ENCODE data around the gene VPS13D. TPM values are rescaled to one million over a fixed set of nuclear protein-coding genes. Genes with fewer than 3 reads are reported as not detected.

The VPS13D gene
- total RNA-seq, 2 donors from 2014 or later: 54.3 to 56.0 TPM

DNA sequence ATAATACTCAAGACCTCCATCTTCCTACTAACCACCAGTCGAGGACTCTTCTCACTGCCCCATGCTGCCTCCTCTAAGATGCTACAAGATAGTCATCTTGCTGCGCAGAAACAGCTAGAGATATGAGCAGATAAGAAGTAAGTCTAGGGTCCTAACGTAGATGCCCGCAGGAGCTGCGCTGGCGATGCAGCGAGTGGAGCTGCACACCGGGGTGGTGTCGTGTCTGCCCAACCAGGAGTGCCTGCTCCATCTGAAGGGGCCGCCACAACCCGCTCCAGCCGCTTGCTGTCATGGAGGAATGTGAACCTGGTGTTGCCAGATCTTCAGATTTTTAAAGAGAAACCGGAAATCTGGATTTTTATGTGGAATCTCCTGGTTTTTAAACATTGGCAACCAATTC, 175.1 kb downstream of the VPS13D start:
- intact Hi-C loops (cut with DNase I): loop anchor here (5.0 kb wide), 2 partner anchors 192 to 212 kb away; partner anchors contain the start of gene DHRS3
- Histone ChIP-seq H3K9ac (ENCODE audit: low read depth in 2 of 2, low read length in 2 of 2) (no peak overlapping the region), H3K4me1 (peaks cover 17% of the 10 kb centered on the region), H3K27ac (peak overlapping the region; percentile 54), H3K36me3 (no peaks in the 10 kb centered on the region), H3K27me3 (no peaks in the 10 kb centered on the region), H3K9me3 (no peaks in the 10 kb centered on the region), H3K4me3 (no peak overlapping the region)
- DNase-seq: no peak
- TF ChIP-seq, protein P1, sequence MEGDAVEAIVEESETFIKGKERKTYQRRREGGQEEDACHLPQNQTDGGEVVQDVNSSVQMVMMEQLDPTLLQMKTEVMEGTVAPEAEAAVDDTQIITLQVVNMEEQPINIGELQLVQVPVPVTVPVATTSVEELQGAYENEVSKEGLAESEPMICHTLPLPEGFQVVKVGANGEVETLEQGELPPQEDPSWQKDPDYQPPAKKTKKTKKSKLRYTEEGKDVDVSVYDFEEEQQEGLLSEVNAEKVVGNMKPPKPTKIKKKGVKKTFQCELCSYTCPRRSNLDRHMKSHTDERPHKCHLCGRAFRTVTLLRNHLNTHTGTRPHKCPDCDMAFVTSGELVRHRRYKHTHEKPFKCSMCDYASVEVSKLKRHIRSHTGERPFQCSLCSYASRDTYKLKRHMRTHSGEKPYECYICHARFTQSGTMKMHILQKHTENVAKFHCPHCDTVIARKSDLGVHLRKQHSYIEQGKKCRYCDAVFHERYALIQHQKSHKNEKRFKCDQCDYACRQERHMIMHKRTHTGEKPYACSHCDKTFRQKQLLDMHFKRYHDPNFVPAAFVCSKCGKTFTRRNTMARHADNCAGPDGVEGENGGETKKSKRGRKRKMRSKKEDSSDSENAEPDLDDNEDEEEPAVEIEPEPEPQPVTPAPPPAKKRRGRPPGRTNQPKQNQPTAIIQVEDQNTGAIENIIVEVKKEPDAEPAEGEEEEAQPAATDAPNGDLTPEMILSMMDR (IDR thresholded peaks at IDR 0.05): no peak

DNA sequence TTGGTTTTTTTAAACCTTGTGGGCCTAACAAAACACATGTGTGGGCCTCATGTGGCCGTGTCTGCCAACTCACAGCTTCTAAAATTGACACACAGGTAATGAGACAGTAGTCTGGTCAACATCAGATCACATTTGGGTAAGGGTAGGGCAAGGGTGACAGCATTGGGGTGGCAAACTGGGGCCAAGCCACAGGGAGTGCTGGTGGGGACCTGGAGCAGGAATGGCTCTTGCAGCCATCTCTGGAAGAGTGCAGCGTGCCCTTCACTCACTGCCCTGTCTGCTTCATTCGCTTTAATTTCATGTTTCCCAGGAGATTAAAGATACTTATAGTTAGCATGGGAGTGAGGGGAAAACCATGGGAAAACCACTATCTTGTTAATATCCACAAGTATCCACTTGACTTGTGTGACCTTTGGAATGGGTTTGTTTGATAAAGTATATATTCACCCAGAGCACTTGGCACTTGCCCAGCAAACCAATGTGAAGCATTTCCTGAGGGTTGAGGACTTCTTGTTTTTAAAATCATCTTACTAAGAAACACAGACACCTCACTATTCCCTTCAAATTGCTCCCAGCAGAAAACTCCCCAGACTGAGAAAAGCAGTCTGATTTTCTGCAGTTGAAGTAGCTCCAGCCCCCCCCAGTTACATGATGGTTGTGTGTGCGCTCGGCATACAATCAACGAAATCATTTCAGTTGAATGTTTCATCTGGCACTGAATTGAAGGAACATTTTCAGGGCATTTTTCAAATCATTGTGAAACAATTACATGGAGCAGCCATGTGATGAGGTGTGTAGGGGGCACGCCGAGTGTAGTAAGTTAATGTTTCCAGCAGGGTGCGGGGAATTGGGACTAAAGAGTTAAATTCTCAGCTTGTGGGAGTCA, 175.7 kb downstream of the VPS13D start:
- H3K4me1 ChIP-seq: peaks cover 17% of the 10 kb centered on the region
- no peak overlapping the region for H3K4me3 ChIP-seq
- H3K27me3 ChIP-seq: no peaks in the 10 kb centered on the region
- no peaks in the 10 kb centered on the region for H3K9me3 ChIP-seq
- no peaks in the 10 kb centered on the region for H3K36me3 ChIP-seq
- peak overlapping the region in 1 of 2 donors; percentile 59 for H3K9ac ChIP-seq (ENCODE audit: low read depth in 2 of 2, low read length in 2 of 2)
- intact Hi-C loops (cut with DNase I): loop anchor here (5.0 kb wide), 1 partner anchor 212 kb away; the partner anchor contains the start of gene DHRS3
- DNase-seq: peak; percentile 84
- H3K27ac ChIP-seq: peak overlapping the region; percentile 54
- TF ChIP-seq, protein P1 (IDR thresholded peaks at IDR 0.05): no peak

DNA sequence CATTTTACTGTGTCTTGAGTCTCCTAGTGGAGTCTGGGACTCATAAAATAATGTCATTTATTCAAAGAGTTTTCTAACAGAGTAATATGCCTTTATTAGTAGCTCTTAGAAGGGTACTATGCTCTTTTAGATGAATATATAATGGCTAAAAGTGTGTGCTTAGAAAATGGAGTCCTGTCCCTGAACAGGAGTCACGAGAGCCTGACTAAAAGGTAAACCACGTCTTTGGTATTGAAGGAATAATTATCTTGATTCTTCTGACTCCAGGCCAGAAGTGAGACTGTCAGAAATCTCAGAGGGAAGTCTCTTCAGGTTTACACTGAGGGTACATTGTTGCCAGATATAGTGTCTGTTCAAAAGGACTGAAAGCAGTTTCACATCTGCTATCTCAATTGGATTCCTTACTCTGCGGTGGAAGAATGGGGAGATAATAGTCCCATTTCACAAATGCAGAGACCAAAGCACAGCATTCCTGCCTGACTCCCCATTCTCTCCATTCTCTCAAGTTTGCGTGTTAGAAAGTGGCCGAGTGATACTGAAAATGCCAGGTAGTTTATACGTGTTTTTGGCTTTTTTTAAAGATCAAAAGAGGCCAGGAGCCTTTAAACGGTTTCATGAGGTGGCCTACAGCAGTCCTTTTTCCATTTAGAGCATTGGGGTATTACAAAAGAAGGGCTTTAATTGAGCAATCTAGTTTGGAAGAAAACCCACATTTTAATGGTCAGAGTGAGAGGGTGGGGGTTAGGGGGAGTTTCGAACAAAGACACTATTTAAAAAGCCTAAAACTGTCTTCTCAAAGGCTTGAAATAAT, 176.6 kb downstream of the VPS13D start:
- Histone ChIP-seq H3K27me3 (no peaks in the 10 kb centered on the region), H3K27ac (peak overlapping the region; percentile 54), H3K4me1 (peaks cover 17% of the 10 kb centered on the region), H3K36me3 (no peaks in the 10 kb centered on the region), H3K4me3 (no peak overlapping the region), H3K9me3 (no peaks in the 10 kb centered on the region), H3K9ac (ENCODE audit: low read depth in 2 of 2, low read length in 2 of 2) (peak overlapping the region in 1 of 2 donors; percentile 59)
- intact Hi-C loops (cut with DNase I): loop anchor here (5.0 kb wide), 1 partner anchor 211 kb away; the partner anchor contains the start of gene DHRS3
- TF ChIP-seq, protein P1 (IDR thresholded peaks at IDR 0.05): no peak
- no peak for DNase-seq

DNA sequence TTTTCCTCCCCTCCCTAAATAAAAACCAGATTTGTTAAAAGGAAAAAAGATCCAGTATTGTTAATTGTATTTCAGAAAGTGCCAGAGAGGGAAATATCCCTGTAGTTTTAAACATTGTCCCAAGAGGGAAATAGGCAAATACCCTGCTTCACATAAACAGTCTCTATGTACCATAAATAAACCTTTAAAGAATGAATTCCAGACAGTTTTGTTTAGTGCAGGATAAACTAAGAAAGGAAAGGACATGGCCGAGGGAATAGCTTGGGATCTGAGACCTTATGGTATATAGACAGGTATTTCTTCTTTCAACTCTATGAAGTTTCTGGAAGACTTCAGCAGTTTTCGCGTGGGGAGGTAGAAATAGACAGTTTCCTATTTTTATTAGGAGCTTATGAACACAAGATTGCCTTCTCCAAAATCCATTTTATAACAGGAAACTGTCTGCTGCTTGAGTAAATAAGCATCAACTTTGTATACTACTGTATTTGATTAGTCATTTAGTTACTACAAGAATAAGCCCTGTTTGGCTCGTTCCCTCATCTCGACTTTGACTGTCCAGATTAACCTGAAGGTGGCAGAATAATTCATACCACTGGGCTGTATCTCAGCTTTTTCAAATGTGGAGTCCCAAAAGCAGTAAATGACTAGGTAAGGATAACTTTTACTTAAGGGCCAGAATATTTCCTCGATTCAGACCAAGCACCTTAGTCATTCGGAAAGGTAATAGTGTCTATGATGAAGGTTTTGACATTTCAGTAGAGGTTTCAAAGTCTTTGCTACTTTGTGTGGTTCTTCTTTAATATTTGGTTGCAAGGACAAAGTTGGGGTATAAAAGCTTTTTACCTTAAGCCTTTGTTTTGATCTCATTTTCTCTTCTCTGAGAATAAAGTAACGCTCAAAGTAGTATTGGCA, 177.5 kb downstream of the VPS13D start:
- DNase-seq: peak; percentile 50
- Histone ChIP-seq H3K36me3 (no peaks in the 10 kb centered on the region), H3K27me3 (no peaks in the 10 kb centered on the region), H3K9me3 (no peaks in the 10 kb centered on the region), H3K4me3 (no peak overlapping the region), H3K27ac (peak overlapping the region; percentile 54), H3K4me1 (peaks cover 17% of the 10 kb centered on the region), H3K9ac (ENCODE audit: low read depth in 2 of 2, low read length in 2 of 2) (no peak overlapping the region)
- TF ChIP-seq, protein P1 (IDR thresholded peaks at IDR 0.05): no peak
- intact Hi-C loops (cut with DNase I): loop anchor here (5.0 kb wide), 1 partner anchor 210 kb away; the partner anchor contains the start of gene DHRS3

Measured in colonic mucosa (tissue), 4 donors.